Stimulated activated CD4-positive, alpha-beta T cell treated with anti-CD3 and anti-CD28 coated beads, Interleukin-4, amount 100 ng/mL, for 4 hours (primary cell): ENCODE data around the gene NDC1.
"Not testable (repeated sequence)": the region's sequence is repeated elsewhere in the genome, so short reads cannot be mapped to it uniquely, and the experiment has no call there.

Experiments used
- DNase-seq, 2 experiments: peaks; one replicate each; pipeline ENCODE4 v3.0.0-alpha.2; 2020

Gene NDC1

GRCh38 chr1:53760497-53760896 is 77.6 kb downstream of the NDC1 start:
- not testable (repeated sequence) for DNase-seq

GRCh38 chr1:53755874-53756273 is 82.2 kb downstream of the NDC1 start:
- no peak for DNase-seq

- no peak for DNase-seq
Observed at GRCh38 chr1:53754484-53755312, 83.4 kb downstream of the NDC1 start.

GRCh38 chr1:53752281-53752680 is 85.8 kb downstream of the NDC1 start:
- DNase-seq = no peak

GRCh38 chr1:53747841-53748240 is 90.3 kb downstream of the NDC1 start:
- DNase-seq = no peak

- no peak for DNase-seq
Observed at GRCh38 chr1:53740621-53741105, 97.4 kb downstream of the NDC1 start.

GRCh38 chr1:53739109-53739681 is 98.9 kb downstream of the NDC1 start, which contains the start of gene GLIS1:
TSS of gene GLIS1 (minus strand) at chr1:53739164. CDS start at chr1:53738064, 1,100 bp downstream.
- peak; percentile 16 to 55 for DNase-seq

- DNase-seq = no peak
Observed at GRCh38 chr1:53738205-53739108, 99.6 kb downstream of the NDC1 start.

GRCh38 chr1:53737648-53738204 is 100.4 kb downstream of the NDC1 start:
- no peak for DNase-seq

GRCh38 chr1:53736290-53736689 is 101.8 kb downstream of the NDC1 start:
- DNase-seq = no peak

GRCh38 chr1:53735681-53736080 is 102.4 kb downstream of the NDC1 start:
- no peak for DNase-seq

GRCh38 chr1:53735261-53735660 is 102.8 kb downstream of the NDC1 start:
- no peak for DNase-seq

- DNase-seq = no peak
Observed at GRCh38 chr1:53734650-53735211, 103.4 kb downstream of the NDC1 start.

GRCh38 chr1:53733975-53734649 is 104.0 kb downstream of the NDC1 start:
- DNase-seq = no peak

GRCh38 chr1:53733447-53733931 is 104.6 kb downstream of the NDC1 start:
- no peak for DNase-seq

GRCh38 chr1:53732912-53733317 is 105.2 kb downstream of the NDC1 start:
- no peak for DNase-seq

GRCh38 chr1:53732409-53732808 is 105.7 kb downstream of the NDC1 start:
- no peak for DNase-seq

- no peak for DNase-seq
Observed at GRCh38 chr1:53731779-53732305, 106.3 kb downstream of the NDC1 start.

- DNase-seq = no peak
Observed at GRCh38 chr1:53731043-53731600, 107.0 kb downstream of the NDC1 start.

- no peak for DNase-seq
Observed at GRCh38 chr1:53730224-53730865, 107.8 kb downstream of the NDC1 start.
